HCT116 (cell line): ENCODE data around the gene LY9.

Experiments
- SIN3A ChIP-seq: IDR thresholded peaks from 2 replicates; pipeline ENCODE4 v1.6.1; 2012; ENCODE audit warnings: low read depth
- SP1 ChIP-seq: IDR thresholded peaks from 2 replicates; pipeline ENCODE4 v1.6.1; 2012; ENCODE audit warnings: low read depth
- TF ChIP-seq, protein P1 (sequence below), 3 experiments: fragments of 200-600 bp in 1 of 3; sonication (generic) in 1 of 3; IDR thresholded peaks in 2 of 3; conservative IDR thresholded peaks in 1 of 3; 2 replicates each; pipeline ENCODE4 v1.5.1; 2012 to 2017; ENCODE audit warnings: low read depth in 2 of 3, low read length in 2 of 3, antibody characterized with exemption in 1 of 3, borderline replicate concordance in 1 of 3, control low read depth in 1 of 3, mild to moderate bottlenecking in 1 of 3, mixed read lengths in 1 of 3, mixed run types in 1 of 3, moderate library complexity in 1 of 3; ENCODE audit not compliant: insufficient read depth in 1 of 3

- TF ChIP-seq, protein P1, sequence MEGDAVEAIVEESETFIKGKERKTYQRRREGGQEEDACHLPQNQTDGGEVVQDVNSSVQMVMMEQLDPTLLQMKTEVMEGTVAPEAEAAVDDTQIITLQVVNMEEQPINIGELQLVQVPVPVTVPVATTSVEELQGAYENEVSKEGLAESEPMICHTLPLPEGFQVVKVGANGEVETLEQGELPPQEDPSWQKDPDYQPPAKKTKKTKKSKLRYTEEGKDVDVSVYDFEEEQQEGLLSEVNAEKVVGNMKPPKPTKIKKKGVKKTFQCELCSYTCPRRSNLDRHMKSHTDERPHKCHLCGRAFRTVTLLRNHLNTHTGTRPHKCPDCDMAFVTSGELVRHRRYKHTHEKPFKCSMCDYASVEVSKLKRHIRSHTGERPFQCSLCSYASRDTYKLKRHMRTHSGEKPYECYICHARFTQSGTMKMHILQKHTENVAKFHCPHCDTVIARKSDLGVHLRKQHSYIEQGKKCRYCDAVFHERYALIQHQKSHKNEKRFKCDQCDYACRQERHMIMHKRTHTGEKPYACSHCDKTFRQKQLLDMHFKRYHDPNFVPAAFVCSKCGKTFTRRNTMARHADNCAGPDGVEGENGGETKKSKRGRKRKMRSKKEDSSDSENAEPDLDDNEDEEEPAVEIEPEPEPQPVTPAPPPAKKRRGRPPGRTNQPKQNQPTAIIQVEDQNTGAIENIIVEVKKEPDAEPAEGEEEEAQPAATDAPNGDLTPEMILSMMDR (IDR thresholded peaks at IDR 0.05 in 2 of 3, conservative IDR thresholded peaks at IDR 0.05 in 1 of 3; ENCODE audit: borderline replicate concordance in 1 of 3, insufficient read depth in 1 of 3, low read depth in 2 of 3, low read length in 2 of 3), result no peak
- TF ChIP-seq SP1 (no peak), SIN3A (no peak)
Measured at GRCh38 chr1:160759740-160760139, 36.2 kb upstream of the LY9 start.
